HTERT RPE-1 (cell line): ENCODE measurements around the gene HOXD10.

Experiments
- in situ Hi-C: fragments of 300-500 bp; cut with MboI; formaldehyde crosslinking; loops from 4 replicates; pipeline ENCODE4 v1.14.3; 2020; ENCODE audit warnings: low sequenced_read_pairs

Gene HOXD10

DNA sequence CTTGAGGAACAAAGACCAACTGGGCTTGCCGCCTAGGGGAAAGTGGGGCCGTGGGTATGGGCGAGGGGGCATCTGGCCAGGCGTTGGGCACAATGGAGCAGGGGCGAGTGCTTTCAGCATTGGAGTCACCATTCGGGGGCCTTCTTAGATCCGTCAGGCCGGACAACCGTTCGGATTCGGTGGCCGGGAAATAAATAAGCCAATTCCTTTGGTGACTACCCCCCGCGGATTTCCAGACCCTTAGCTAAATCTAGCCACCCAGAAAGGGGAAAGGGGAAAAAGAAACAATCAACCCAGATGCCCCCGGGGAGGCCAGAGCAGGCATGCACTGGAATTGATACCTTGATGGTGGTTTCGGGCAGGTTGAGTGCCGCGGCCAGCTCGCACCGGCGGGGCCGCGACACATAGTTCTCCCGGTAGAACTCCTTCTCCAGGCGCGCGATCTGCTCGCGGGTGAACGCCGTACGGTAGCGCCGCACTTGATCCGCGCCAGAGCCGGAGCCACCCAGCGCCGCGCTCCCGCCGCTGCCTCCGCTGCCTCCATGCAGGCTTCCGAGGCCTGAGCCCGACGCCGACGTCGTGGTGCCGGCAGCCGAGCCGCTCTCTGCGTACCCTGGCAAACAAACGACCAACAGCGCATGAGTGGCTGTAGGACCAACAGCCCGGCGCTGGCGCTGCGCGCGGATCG is 34.6 kb upstream of the HOXD10 start:
- in situ Hi-C loops, result loop anchor here (25.0 kb wide), 1 partner anchor 395 kb away; no protein-coding TSS in a partner anchor

DNA sequence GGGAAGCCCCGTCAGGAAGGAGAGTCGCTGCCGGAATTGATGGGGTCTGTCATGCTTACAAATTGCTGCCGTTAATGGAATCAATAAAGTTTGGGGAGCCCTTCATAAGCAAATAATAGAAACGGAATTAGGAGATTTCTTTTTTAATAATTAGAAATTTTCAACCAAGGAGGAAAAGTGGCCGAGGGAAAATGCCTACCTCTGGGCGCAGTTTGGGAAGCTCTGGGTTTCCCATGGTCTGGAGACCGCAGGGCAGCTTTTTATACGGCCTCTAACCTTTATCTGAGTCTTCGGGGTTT is 34.1 kb upstream of the HOXD10 start:
- in situ Hi-C loops, result loop anchor here (25.0 kb wide), 1 partner anchor 395 kb away; no protein-coding TSS in a partner anchor

DNA sequence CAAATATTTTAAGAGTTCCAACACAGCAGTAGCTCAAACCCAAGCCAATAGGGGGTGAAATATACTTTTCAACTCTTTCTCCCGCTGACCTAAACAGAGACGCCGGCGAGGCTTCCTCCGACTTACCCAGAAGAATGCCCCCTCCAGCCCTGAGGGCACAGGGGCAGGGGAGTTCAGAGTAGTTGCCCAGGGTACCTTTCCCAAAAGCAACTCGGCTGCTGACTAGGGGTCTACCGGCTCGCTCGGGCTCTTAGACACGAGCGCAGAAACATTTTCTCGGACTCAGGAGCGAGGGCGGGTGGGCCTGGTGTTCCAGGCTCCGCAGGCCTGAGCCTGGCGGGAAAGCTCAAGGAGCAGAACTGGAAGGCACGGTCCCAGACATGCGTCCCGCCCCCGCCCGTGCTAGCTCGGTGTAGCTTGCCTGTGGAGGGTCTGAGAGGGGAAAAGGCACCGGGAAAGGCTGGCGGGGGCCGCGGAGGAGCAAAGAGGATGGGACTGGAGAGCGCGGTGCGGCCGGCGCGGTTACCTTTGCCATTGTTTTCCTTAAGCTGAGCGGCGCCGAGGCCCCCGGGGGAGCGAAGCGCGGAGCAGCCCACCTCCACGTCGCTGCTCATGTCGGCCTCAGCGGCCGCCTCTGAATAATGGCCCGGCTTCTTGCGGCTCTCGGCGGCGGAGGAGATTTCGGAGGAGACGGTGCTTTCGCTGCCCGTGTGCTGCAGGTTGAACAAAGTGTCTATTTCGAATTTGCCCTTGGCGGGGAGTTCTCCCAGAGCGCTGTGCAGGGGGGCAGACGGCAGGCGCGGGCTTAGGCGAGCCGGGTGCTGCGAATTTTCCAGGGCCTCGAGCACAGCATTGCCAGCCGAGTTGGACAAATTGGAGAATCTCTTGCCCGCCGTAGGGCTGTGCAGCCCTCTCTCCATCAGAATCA is 33.5 kb upstream of the HOXD10 start:
- in situ Hi-C loops, result loop anchor here (25.0 kb wide), 1 partner anchor 396 kb away; no protein-coding TSS in a partner anchor

DNA sequence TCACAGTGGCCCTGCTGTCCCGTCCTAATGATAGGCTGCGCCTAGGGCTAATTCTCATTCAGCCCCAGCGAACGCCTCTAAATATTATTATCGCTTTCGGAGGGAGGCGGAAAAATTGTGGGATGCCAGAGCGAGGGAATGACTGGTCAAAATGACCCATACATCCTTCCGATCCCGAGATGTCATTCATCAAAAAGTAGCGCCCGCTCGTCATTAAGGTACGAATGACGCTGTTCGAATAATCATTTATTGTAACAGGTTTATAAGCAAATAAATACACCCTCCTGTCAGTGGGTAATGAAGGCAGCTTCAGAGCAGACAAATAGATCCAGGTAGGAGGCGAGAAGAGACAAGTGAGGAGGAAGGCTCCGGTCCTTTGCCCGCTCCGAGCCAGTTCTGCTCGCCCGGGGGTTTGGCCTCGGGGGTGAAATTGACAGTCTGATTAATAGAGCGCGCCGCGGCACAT is 32.7 kb upstream of the HOXD10 start, which contains the start of gene EVX2:
Gene EVX2 (minus strand): TSS at position 167 of the 466 bp plus-strand sequence. CDS start 186 bp downstream, outside the sequence.
- in situ Hi-C loops, result loop anchor here (25.0 kb wide), 1 partner anchor 397 kb away; no protein-coding TSS in a partner anchor

DNA sequence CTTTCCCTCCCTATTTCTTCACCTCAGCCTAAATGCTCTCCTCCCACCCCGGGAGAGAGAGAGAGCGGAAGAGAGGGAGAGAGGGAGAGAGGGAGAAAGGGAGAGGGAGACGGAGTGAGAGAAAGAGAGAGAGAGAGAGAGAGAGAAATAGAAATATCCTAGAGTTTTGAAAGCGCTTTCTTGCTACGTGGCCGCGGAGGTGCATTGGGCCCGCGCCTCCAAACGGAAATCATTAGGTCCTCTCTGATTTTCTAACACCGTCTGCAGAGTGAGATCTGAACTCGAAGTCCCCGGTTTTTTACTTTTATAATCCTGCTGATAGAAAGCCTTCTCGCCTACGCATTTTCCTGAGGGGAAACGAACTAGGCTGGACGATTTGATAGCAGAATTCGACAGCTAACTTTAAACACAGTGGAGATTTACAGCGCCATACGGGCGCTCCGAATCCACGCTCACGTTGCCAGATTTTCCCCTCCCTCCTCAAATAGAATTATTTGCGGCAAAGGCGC is 31.9 kb upstream of the HOXD10 start:
- in situ Hi-C loops, result loop anchor here (25.0 kb wide), 1 partner anchor 397 kb away; no protein-coding TSS in a partner anchor

GRCh38 chr2:176085120-176085788 is 31.3 kb upstream of the HOXD10 start:
- in situ Hi-C loops, result loop anchor here (25.0 kb wide), 1 partner anchor 398 kb away; no protein-coding TSS in a partner anchor

DNA sequence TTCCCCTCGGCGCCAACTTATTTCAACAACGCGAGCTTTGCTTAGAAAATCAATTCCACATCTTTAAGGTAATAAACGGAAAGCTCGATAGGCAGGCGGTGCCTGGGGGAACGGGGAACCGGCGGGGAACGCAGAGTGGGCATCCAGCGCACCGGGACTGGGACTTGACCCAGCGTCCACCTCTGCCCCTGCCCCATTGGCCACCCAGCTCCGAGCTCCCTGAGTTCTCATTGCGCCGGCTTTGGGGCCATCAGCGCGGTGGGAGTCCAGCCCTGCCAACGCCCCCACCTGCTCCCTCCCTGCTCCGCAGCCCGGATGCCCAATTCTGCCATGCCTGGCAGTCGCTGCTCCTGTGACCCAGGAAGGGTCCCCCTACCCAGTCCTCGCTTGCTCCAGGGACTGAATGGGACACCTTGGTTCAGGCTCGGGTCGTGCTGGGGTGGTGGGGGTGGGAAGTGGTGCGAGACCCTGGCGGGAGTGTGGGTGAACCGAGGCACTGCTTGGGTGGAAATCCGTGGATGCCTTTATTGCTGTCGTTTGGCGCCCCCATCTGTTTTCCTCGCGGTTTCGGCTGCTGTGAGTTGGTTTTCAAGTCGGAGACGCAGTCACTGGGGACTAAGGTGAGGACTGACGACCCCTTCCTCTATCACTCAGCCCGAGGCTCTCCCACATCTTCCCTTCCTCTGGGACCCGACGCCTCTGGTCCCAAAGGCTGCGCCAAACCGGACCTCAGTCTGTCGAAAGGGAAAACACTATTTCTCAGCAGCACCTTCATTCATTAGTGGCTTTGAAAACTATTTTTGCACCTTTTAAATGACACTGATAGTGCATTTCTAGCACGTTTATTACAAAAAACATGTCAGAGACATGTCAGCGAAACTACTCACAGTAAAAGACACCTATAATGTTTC is 30.5 kb upstream of the HOXD10 start:
- in situ Hi-C loops, result loop anchor here (25.0 kb wide), 1 partner anchor 399 kb away; no protein-coding TSS in a partner anchor

GRCh38 chr2:176087330-176088047 is 29.1 kb upstream of the HOXD10 start:
- in situ Hi-C loops, result loop anchor here (25.0 kb wide), 1 partner anchor 400 kb away; no protein-coding TSS in a partner anchor

DNA sequence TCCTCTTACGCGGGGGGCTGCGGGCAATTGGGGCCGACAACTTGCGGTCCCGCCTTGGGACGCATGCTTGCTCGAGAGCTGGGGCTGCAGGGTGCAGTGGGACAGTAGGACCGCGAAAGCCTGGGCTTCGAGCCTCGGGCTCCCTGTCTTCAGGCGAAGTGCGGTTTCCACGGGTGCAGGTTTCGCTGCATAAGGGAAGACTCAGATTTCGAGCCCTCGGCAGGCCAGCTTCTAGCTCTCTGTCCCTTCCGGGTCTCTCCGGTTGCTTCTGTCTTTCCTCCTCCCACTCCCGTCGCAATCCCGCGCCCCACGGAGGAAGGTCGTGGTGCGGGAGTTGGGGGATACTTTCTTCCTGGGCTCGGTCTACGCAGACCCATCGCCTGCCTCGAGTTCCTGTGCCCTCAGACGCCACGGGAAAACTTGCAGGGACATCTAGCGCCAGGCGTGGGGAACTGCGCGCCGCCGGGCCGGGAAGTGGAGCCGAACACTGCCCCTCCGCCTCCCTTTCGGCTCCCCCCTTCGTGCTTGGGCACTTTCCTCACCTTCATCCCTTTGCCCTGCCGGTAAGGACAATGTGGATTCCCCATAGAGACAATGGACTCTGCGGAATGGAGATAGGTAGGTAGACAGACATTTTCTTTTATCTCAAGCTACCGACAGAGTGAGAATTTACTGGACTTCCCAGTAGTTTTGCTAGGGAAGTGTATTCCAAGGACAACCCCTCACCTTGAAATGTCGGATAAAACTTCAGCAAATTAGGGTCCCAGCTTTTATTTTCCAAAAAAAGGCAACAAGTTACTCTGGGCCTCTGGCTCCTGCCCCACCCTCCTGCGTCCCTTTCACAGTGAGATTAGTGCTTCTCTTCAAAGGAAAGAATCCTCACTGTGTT is 28.3 kb upstream of the HOXD10 start:
- in situ Hi-C loops, result loop anchor here (25.0 kb wide), 1 partner anchor 401 kb away; no protein-coding TSS in a partner anchor

DNA sequence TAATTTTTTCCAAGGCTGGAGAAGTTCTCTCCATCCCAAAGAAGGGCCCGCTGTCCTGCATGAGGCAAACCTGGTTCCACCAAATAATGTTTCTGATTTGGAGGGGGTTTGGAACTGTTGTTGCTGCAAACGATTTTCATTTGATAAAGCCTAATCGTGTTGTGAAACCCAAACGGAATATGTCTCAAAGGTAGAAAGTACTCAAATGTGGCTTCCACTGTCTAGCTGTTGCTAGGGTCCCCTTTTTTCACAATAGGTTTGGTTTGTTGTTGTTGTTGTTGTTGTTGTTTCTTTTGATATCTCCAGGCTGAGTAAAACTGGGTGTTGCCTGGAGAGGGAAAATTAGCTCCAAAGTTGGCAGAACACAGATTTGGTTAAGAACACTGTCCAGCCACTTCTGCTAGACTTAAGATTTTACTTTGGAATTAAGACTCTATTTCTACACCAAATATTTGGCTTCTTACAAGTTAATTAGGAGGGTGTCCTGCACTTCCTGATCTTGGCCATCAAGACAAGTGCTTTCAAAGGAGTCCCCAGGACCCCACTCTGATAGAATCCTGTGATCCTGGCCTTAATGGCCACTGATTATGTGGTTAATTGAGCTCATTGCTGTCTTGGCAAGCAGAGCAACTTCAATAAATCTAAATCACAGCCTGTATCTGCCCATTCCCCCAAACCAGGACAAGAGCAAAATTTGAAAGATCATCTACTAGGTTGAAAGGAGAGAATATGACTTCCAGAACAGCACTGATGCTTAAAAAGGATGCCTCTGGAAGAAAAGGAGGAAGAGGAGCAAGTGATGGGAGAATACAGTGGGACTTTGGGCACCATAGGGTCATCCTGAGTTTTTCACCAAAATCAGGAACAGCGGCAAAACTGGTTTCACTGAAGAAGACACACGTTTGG is 27.4 kb upstream of the HOXD10 start:
- in situ Hi-C loops, result loop anchor here (25.0 kb wide), 1 partner anchor 402 kb away; no protein-coding TSS in a partner anchor

GRCh38 chr2:176089843-176090395 is 26.7 kb upstream of the HOXD10 start:
- in situ Hi-C loops, result loop anchor here (25.0 kb wide), 1 partner anchor 403 kb away; no protein-coding TSS in a partner anchor

GRCh38 chr2:176090862-176091261 is 25.7 kb upstream of the HOXD10 start:
- in situ Hi-C loops, result loop anchor here (25.0 kb wide), 1 partner anchor 404 kb away; no protein-coding TSS in a partner anchor

DNA sequence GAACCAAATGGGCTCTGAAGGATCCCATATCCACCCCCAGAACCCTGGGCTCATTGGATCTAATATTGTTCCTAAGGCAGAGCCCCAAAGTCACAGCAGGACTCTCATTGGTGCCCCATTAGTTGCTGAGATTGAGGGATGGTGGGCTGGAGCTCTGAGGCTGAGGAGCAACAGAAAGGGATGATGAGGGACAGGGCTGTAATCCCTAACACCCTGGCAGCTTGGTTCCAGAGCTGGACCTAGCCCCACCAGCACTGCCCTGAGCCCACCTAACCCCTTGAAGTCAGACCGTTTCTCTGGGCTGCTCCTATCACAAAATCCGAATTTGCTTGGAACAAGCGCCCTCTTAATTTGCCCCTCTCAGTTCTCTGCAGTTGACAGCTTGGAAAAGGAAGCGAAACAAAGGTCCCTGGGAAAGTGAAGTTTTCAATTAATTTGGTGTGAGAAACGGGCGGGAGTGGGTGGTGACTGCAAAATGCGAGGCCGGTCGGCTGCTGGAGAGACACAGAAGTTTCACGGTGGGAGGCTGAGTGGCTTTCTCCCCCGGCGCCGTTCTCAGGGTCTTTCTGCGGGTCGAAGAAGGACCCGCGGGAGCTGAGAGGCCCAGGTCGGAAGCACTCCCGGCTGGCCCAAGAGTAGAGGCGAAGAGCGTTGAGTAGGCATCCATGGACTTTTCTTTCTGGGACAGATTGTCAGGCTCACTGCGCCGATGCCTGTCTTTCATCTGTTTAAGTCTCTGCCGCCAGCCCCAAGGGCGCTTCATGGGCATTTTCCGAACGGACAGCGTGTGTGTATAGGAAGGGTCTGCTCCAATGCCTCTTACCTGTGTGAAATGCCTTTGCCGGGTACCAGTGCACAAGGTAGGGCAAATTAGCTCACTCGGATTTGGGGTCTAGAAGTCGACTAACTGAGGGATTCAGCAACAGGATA is 25.0 kb upstream of the HOXD10 start:
- in situ Hi-C loops, result loop anchor here (25.0 kb wide), 1 partner anchor 404 kb away; no protein-coding TSS in a partner anchor

DNA sequence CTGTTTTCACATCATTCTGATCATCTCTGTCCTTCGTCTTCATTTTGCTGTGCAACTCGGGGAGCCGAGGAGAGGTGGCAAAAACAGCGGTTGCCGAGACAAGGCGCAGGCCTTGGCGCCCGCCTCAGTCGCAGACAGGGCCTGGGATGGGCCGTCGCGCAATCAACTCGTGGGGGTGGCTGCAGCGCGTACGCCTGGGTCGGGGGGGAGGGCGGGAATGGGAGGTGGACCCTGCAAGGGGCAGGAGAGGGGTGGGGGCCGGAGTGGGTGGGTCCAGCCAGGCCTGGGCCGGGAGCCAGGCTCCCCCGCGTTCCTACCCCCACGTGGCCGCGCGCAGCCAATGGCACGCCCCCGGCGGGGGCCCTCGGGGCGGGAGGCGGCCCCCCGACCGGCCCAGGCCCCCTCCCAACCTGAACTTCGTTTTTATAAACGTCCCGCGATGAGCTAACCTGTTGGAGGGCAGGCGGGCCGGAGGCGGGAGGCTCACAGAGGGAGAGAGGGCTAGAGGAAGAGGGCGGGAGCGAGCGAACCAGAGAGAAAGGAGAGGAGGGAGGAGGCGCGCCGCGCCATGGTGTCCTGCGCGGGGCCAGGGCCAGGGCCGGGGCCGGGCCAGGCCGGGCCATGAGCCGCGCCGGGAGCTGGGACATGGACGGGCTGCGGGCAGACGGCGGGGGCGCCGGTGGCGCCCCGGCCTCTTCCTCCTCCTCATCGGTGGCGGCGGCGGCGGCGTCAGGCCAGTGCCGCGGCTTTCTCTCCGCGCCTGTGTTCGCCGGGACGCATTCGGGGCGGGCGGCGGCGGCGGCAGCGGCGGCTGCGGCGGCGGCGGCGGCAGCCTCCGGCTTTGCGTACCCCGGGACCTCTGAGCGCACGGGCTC is 24.1 kb upstream of the HOXD10 start, which contains the start of gene HOXD13:
Gene HOXD13 (plus strand): TSS at position 452 of the 875 bp plus-strand sequence. CDS start 170 bp downstream, at position 622.
- in situ Hi-C loops, result loop anchor here (25.0 kb wide), 1 partner anchor 405 kb away; no protein-coding TSS in a partner anchor
